Common myeloid progenitor, CD34-positive (primary cell): Measurements from ENCODE around the gene GRIK1.

Experiments used
- CTCF ChIA-PET: fragments of 350-600 bp; sonication (Branson Sonifier 250); formaldehyde crosslinking; loops from one replicate; lab custom pipeline; 2021; ENCODE audit warnings: antibody characterized with exemption; lab: Charles Lee
- POLR2A ChIA-PET: fragments of 350-600 bp; sonication (Branson Sonifier 250); formaldehyde crosslinking; loops from one replicate; lab custom pipeline; 2021; ENCODE audit warnings: antibody characterized with exemption; lab: Charles Lee
- DNase-seq, 3 donors: peaks; one replicate each; pipeline versions ENCODE4 v3.0.0 to v3.0.0-alpha.2; 2013
- H3K27ac ChIP-seq, 2 experiments: 1 replicate in 1 of 2; 2 replicates in 1 of 2; pipeline ENCODE4 v1.7.0; 2013; ENCODE audit warnings: inconsistent platforms in 2 of 2, low read length in 2 of 2, mild to moderate bottlenecking in 2 of 2, low read depth in 1 of 2, moderate library complexity in 1 of 2; ENCODE audit not compliant: severe bottlenecking in 2 of 2, insufficient read depth in 1 of 2, poor library complexity in 1 of 2
- H3K27me3 ChIP-seq, 5 experiments: replicated peaks in 2 of 5; 1 replicate in 3 of 5; 2 replicates in 2 of 5; pipeline versions ENCODE4 v1.6.1 to v1.7.0; 2013; ENCODE audit warnings: low read length in 4 of 5, mild to moderate bottlenecking in 2 of 5, moderate library complexity in 2 of 5, inconsistent platforms in 1 of 5; ENCODE audit not compliant: insufficient read depth in 5 of 5, control insufficient read depth in 4 of 5
- H3K36me3 ChIP-seq, 4 experiments: 1 replicate in 2 of 4; 2 replicates in 2 of 4; pipeline versions ENCODE4 v1.6.1 to v1.7.0; 2013; ENCODE audit warnings: low read length in 3 of 4, control low read depth in 1 of 4, mild to moderate bottlenecking in 1 of 4; ENCODE audit not compliant: control insufficient read depth in 4 of 4, insufficient read depth in 4 of 4
- H3K4me1 ChIP-seq, 4 experiments: 1 replicate in 3 of 4; 2 replicates in 1 of 4; pipeline versions ENCODE4 v1.6.1 to v1.7.1; 2013; ENCODE audit warnings: low read length in 3 of 4, mild to moderate bottlenecking in 3 of 4, control low read depth in 1 of 4, inconsistent platforms in 1 of 4, moderate library complexity in 1 of 4; ENCODE audit not compliant: control insufficient read depth in 4 of 4, insufficient read depth in 4 of 4; ENCODE audit errors: control extremely low read depth in 1 of 4
- H3K4me3 ChIP-seq, 7 experiments: 1 replicate in 4 of 7; 2 replicates in 3 of 7; pipeline versions ENCODE4 v1.5.1 to v1.7.0; 2013; ENCODE audit warnings: mild to moderate bottlenecking in 7 of 7, low read length in 6 of 7, moderate library complexity in 6 of 7, inconsistent platforms in 2 of 7, low read depth in 2 of 7, control low read depth in 1 of 7; ENCODE audit not compliant: insufficient read depth in 4 of 7, control insufficient read depth in 1 of 7; ENCODE audit errors: extremely low read depth in 1 of 7
- H3K9me3 ChIP-seq, 5 experiments: 1 replicate in 4 of 5; 2 replicates in 1 of 5; pipeline versions ENCODE4 v1.6.1 to v1.7.1; 2013; ENCODE audit warnings: low read length in 4 of 5, mild to moderate bottlenecking in 2 of 5, inconsistent platforms in 1 of 5, low read depth in 1 of 5, moderate library complexity in 1 of 5; ENCODE audit not compliant: control insufficient read depth in 4 of 5, insufficient read depth in 2 of 5; ENCODE audit errors: control extremely low read depth in 1 of 5
- WGBS: methylation state at CpG from one replicate; pipeline ENCODE4 v1.1.5; 2013; ENCODE audit not compliant: insufficient coverage; 5-methylcytosine and 5-hydroxymethylcytosine counted together

GRIK1 gene

DNA sequence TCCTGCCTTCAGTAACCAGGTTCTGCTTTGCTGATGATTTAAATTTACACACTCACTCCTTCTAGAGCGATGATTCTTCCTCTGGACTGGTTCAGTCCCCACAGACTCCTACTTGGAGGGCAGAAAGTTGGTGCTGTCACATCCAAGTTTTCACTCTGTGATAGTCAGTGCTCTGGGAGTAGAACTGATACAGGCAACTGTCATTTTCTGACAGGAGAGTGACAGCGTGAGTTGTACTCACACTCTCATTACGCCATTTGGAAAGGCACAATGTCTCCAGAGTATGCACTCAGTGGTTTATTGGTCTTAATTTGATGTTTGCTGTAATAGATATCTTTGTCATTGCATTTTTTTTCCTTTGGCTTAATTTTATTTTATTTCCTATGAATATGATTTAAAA is 96.0 kb downstream of the GRIK1 start:
- no peaks in the 10 kb centered on the region for H3K36me3 ChIP-seq
- no peak overlapping the region for H3K27ac ChIP-seq
- no peaks in the 10 kb centered on the region for H3K9me3 ChIP-seq
- H3K4me3 ChIP-seq: no peak overlapping the region
- no peaks in the 10 kb centered on the region for H3K4me1 ChIP-seq
- POLR2A ChIA-PET: no interaction called here
- CTCF ChIA-PET: no interaction called here
- no peaks in the 10 kb centered on the region for H3K27me3 ChIP-seq
- no peak for DNase-seq
- 100% methylated on average over 2 of the region's 3 CpGs for WGBS

DNA sequence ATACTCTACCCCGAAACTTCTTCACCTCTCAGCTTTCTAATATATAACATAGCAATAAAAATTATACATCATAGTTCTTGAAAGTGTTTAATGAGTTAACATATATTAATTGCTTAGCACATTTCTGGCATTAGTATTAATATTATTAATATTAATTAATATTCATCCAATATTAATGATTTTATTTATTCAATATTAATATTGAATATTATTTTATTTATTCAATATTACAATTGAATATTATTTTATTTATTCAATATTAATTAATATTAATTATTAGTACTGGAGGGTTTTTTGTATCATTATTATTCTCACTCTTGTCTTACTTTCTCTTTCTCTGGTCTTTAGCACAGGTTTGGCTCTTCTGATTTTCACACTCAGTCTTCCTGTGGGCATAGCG is 105.2 kb downstream of the GRIK1 start:
- no peaks in the 10 kb centered on the region for H3K36me3 ChIP-seq
- H3K4me3 ChIP-seq: no peak overlapping the region
- no peak for DNase-seq
- no peaks in the 10 kb centered on the region for H3K4me1 ChIP-seq
- H3K9me3 ChIP-seq: peaks cover 0 to 9% (median 2%) of the 10 kb centered on the region in 5 experiments
- POLR2A ChIA-PET: no interaction called here
- CTCF ChIA-PET: no interaction called here
- H3K27me3 ChIP-seq: no peaks in the 10 kb centered on the region
- WGBS: 100% methylated on average over 1 of the region's 2 CpGs
- no peak overlapping the region for H3K27ac ChIP-seq

- Histone ChIP-seq H3K4me1 (no peaks in the 10 kb centered on the region), H3K4me3 (no peak overlapping the region), H3K9me3 (peaks cover 0 to 14% (median 2%) of the 10 kb centered on the region in 5 experiments), H3K27me3 (no peaks in the 10 kb centered on the region), H3K36me3 (no peaks in the 10 kb centered on the region), H3K27ac (no peak overlapping the region)
- no peak for DNase-seq
- WGBS: 83% methylated on average over 1 of the region's 2 CpGs
- ChIA-PET POLR2A (no interaction called here), CTCF (no interaction called here)
These were observed 107.6 kb downstream of the GRIK1 start for GRCh38 chr21:29832217-29832616.

DNA sequence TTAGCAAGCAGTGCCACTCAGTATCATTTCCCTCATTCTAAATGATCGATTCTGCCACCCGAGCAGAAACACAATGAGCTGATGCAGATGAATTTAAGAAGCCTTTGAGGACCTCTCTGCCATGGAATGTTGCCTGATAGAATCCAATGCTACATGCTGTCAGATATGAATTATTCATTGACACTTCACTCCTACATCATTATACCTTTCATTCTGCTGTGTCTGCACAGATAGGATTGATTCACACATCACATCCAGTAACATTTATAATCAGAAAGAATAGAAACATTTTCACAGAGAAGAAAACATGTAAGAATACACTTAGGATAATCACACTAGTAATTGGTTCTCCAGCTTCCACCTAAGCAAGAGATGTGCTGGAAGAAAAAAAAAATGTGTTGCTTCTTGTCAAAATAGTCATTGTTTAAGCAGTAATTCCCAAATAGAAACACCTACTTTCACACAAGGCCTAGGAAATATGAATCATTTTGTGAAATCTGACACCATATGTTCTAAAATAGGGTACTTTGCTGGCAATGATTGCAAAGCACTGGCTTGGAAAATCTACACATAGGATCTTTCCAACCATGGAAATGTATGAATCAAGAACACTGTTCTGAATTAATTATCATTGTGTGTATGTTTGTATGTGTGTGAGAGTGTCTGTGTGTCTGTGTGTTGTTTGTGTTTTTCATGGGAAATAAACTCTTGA is 110.1 kb downstream of the GRIK1 start:
- no CpG with 5 or more reads among the region's 2 CpGs for WGBS
- Histone ChIP-seq H3K4me3 (no peak overlapping the region), H3K4me1 (no peaks in the 10 kb centered on the region), H3K9me3 (peaks cover 0 to 14% (median 2%) of the 10 kb centered on the region in 5 experiments), H3K27ac (no peak overlapping the region), H3K27me3 (no peaks in the 10 kb centered on the region), H3K36me3 (no peaks in the 10 kb centered on the region)
- no peak for DNase-seq
- POLR2A ChIA-PET: interaction anchor here (0.6 kb wide), 1 partner anchor 11 kb away, joined by 4 read pairs; no protein-coding TSS in a partner anchor
- CTCF ChIA-PET: interaction anchor here (0.5 kb wide), 1 partner anchor 54 kb away, joined by 3 read pairs; no protein-coding TSS in a partner anchor

DNA sequence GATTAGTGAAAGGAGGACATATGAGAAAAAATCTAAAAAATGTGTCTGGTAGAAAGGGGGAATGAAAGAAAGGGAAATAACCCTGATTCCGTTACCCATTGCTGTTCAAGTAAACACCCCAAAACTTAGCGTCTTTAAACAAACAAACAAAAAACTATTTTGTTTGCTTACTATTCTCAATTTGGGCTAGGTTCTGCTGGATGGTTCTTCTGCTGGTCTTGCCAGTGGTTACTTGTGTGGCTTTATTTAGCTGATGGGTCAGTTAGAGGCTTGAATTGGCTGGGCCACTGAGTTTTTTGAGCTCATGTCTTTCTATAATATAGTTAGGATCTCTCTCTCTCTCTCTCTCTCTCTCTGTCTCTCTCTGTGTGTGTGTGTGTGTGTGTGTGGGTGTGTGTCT is 112.1 kb downstream of the GRIK1 start:
- DNase-seq: no peak
- Histone ChIP-seq H3K27me3 (no peaks in the 10 kb centered on the region), H3K9me3 (peaks cover 0 to 14% (median 2%) of the 10 kb centered on the region in 5 experiments), H3K36me3 (no peaks in the 10 kb centered on the region), H3K27ac (no peak overlapping the region), H3K4me3 (no peak overlapping the region), H3K4me1 (no peaks in the 10 kb centered on the region)
- CTCF ChIA-PET: interaction anchor here (1.1 kb wide), 1 partner anchor 21 kb away, joined by 3 read pairs; no protein-coding TSS in a partner anchor
- POLR2A ChIA-PET: no interaction called here
- no CpG with 5 or more reads among the region's 2 CpGs for WGBS

DNA sequence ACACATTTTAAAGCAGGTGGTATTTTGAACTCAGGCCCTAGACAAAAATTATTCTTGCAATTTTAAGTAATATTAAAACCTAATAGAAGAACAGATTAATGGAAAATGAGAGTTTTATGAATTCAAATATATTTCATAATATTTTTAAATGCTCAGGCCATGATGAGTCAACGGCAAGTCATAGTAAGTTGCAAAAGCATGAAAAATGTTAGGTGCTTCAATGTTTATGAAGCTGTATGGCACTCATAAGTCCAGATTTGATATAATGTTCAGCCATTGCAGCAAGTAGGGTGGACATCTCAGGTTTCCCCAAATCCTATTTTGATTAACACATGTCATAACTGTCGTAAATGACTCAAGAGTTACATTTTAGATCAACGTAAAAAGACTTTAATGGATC is 112.6 kb downstream of the GRIK1 start:
- no CpG with 5 or more reads among the region's 3 CpGs for whole genome bisulfite sequencing
- Histone ChIP-seq H3K4me3 (no peak overlapping the region), H3K9me3 (peaks cover 0 to 11% (median 0%) of the 10 kb centered on the region in 5 experiments), H3K4me1 (no peaks in the 10 kb centered on the region), H3K27ac (no peak overlapping the region), H3K36me3 (no peaks in the 10 kb centered on the region), H3K27me3 (no peaks in the 10 kb centered on the region)
- no peak for DNase-seq
- POLR2A ChIA-PET: no interaction called here
- CTCF ChIA-PET: no interaction called here

GRCh38 chr21:29826386-29826785 is 113.4 kb downstream of the GRIK1 start:
- H3K36me3 ChIP-seq: no peaks in the 10 kb centered on the region
- no peak for DNase-seq
- no peaks in the 10 kb centered on the region for H3K27me3 ChIP-seq
- POLR2A ChIA-PET: no interaction called here
- no peaks in the 10 kb centered on the region for H3K4me1 ChIP-seq
- H3K27ac ChIP-seq: no peak overlapping the region
- WGBS: no CpG with 5 or more reads among the region's 1 CpG
- CTCF ChIA-PET: no interaction called here
- H3K9me3 ChIP-seq: peaks cover 0 to 5% (median 0%) of the 10 kb centered on the region in 5 experiments
- H3K4me3 ChIP-seq: no peak overlapping the region
